ENCODE data around the gene RAB40B.

RAB40B gene

DNA sequence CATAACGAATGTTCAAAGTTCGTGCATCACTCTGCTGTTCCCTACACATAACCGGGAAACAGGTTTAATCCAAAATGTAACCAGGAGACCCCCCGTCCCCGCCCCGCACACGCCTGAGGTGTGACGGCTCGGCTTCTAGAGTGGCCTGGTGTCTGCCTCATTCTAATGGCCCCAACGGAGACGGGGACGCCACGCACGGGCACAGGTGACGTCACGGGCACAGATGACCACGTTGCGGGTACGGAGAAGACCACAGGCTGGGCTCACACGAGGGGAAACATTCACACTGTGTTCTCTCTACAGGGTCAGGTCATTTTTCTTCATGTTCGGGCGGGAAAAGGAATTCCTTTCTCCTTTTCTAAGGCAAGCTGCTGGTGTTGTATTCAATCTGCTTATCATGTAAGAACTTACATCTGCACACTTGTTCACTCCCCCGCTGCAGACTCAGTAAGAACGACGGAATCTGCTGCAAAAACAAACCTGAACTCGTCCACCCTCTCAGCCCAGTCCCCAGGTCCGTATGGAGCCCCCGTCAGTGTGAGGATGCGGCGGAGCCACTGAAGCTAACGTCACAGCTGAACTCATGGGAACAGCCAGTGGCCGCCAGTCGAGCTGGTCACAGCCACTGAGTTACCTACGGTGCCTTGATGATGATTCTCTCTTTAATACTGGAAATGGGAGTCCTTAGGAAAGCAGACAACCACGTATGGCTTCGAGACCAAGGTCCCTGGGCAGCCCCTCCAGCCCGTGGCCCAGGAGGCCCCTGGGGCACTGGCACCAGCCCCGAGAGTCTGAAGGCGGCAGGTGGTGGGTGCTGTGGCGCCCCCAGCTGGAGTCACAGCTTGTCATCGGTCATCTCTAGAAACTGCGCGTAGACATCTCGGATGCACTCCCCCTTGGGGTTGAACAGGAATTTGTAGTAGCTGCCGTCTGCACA lies 83.1 kb downstream of the RAB40B start:
- no peaks in the 10 kb centered on the region for H3K27me3 ChIP-seq (ENCODE audit: insufficient read depth, low read length)
- H3K79me1 ChIP-seq (ENCODE audit: low read length) = no peaks in the 10 kb centered on the region
- peaks cover 1% of the 10 kb centered on the region for H3K9me3 ChIP-seq (ENCODE audit: insufficient read depth, low read depth, low read length)
- no peak overlapping the region for H2AFZ ChIP-seq (ENCODE audit: insufficient read depth, low read length, poor library complexity)
- no peak overlapping the region for H3K4ac ChIP-seq (ENCODE audit: low read depth, low read length)
- H2BK12ac ChIP-seq (ENCODE audit: low read length) = no peak overlapping the region
- H4K8ac ChIP-seq (ENCODE audit: low read depth, low read length) = no peak overlapping the region
- H3K18ac ChIP-seq (ENCODE audit: low read length) = no peak overlapping the region
- H3K36me3 ChIP-seq (ENCODE audit: control insufficient read depth in 1 of 2, insufficient read depth in 2 of 2, low read length in 2 of 2) = peaks cover 56 to 59% of the 10 kb centered on the region in 2 experiments
- H3K27ac ChIP-seq (ENCODE audit: low read depth, low read length) = no peak overlapping the region
- H3K14ac ChIP-seq (ENCODE audit: low read length) = no peak overlapping the region
- no peaks in the 10 kb centered on the region for H3K79me2 ChIP-seq (ENCODE audit: control insufficient read depth, insufficient read depth, low read length, poor library complexity)
- H4K12ac ChIP-seq (ENCODE audit: low read depth, low read length) = no peak overlapping the region
- H3K23ac ChIP-seq (ENCODE audit: low read length) = no peak overlapping the region
- peaks cover 4 to 8% of the 10 kb centered on the region in 2 experiments for H3K4me1 ChIP-seq (ENCODE audit: control insufficient read depth in 1 of 2, insufficient read depth in 2 of 2, low read length in 2 of 2)
- no peak for DNase-seq
- no peak overlapping the region for H4K91ac ChIP-seq (ENCODE audit: low read depth, low read length)
- no peak overlapping the region for H3K4me3 ChIP-seq (ENCODE audit: low read depth, low read length)
- no peak overlapping the region for H2BK5ac ChIP-seq (ENCODE audit: low read depth, low read length, poor library complexity)
- no peak overlapping the region for H3K9ac ChIP-seq (ENCODE audit: low read length)
- no CpG with 5 or more reads among the region's 45 CpGs for WGBS (ENCODE audit: extremely low coverage, insufficient coverage, insufficient read length)
- no peak overlapping the region for H2BK120ac ChIP-seq (ENCODE audit: insufficient read depth, low read length, poor library complexity)
- H3K4me2 ChIP-seq (ENCODE audit: low read length) = no peak overlapping the region
- H2AK5ac ChIP-seq (ENCODE audit: low read length) = no peak overlapping the region

DNA sequence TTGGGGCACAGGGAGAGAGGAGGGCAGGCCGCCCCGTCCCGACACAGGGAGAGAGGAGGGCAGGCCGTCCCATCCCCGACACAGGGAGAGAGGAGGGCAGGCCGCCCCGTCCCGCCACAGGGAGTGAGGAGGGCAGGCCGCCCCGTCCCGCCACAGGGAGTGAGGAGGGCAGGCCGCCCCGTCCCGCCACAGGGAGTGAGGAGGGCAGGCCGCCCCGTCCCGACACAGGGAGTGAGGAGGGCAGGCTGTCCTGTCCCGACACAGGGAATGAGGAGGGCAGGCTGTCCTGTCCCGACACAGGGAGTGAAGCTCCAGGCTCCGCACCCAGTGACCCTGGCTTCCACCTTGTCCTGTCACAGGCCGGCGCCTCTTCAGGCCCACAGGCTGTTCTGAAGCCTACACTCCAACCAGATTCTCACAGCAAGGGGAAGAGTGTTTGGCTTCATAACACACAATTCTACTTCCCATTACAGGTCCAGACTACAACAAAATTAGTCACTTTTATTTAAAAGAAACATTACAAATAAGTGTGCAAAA lies 84.3 kb downstream of the RAB40B start:
- Histone ChIP-seq H3K9me3 (ENCODE audit: insufficient read depth, low read depth, low read length) (peaks cover 1% of the 10 kb centered on the region), H2BK5ac (ENCODE audit: low read depth, low read length, poor library complexity) (no peak overlapping the region), H3K79me1 (ENCODE audit: low read length) (no peaks in the 10 kb centered on the region), H3K4me2 (ENCODE audit: low read length) (no peak overlapping the region), H4K12ac (ENCODE audit: low read depth, low read length) (no peak overlapping the region), H3K4me1 (ENCODE audit: control insufficient read depth in 1 of 2, insufficient read depth in 2 of 2, low read length in 2 of 2) (peaks cover 4 to 8% of the 10 kb centered on the region in 2 experiments), H3K23ac (ENCODE audit: low read length) (no peak overlapping the region), H4K8ac (ENCODE audit: low read depth, low read length) (no peak overlapping the region), H4K91ac (ENCODE audit: low read depth, low read length) (no peak overlapping the region), H3K27me3 (ENCODE audit: insufficient read depth, low read length) (no peaks in the 10 kb centered on the region), H3K14ac (ENCODE audit: low read length) (no peak overlapping the region), H2AFZ (ENCODE audit: insufficient read depth, low read length, poor library complexity) (no peak overlapping the region), H3K36me3 (ENCODE audit: control insufficient read depth in 1 of 2, insufficient read depth in 2 of 2, low read length in 2 of 2) (peaks cover 51 to 52% of the 10 kb centered on the region in 2 experiments), H3K9ac (ENCODE audit: low read length) (no peak overlapping the region), H3K4ac (ENCODE audit: low read depth, low read length) (no peak overlapping the region), H3K4me3 (ENCODE audit: low read depth, low read length) (no peak overlapping the region), H3K27ac (ENCODE audit: low read depth, low read length) (no peak overlapping the region), H3K18ac (ENCODE audit: low read length) (no peak overlapping the region), H2AK5ac (ENCODE audit: low read length) (no peak overlapping the region), H3K79me2 (ENCODE audit: control insufficient read depth, insufficient read depth, low read length, poor library complexity) (no peaks in the 10 kb centered on the region), H2BK120ac (ENCODE audit: insufficient read depth, low read length, poor library complexity) (no peak overlapping the region), H2BK12ac (ENCODE audit: low read length) (no peak overlapping the region)
- no CpG with 5 or more reads among the region's 22 CpGs for WGBS (ENCODE audit: extremely low coverage, insufficient coverage, insufficient read length)
- no peak for DNase-seq

DNA sequence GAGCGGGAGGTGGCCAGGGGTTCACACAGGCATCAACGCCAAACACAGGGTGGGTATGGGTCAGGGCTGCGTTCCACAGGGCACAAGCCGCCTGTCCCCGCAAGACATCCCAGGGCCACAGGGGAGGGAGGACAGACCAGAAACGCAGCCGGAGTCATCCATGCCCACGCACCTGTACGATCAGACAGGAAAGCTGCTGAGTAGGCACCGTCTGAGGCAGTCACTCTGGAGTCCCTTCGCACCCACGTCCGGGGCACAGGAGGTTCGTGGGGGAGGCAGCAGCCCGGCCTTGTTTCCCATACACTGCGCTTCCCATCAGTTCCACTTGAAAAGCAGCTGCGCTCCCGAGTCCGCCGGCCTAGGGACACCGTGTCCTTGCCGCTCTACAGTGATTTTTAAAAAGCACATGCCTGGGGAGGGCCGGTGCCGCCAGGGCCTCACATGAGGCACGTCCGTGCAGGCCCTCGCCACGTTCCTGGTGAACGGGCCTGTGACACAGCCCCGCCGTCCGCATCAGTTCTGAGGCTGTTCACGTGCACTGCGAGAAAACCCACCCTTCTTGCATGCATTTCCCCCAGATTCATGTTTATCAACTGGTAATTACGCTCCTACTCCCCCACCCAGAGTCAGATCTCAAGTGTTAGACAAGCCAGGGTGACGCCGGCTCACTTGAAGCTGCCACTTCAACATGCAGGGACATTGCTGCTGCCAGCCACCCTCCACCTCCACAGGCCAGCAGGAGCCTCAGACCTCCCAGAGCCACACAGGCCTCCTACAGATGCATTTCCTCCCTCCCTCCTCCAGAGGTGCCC lies 85.0 kb downstream of the RAB40B start:
- H2BK12ac ChIP-seq (ENCODE audit: low read length) = no peak overlapping the region
- H3K9me3 ChIP-seq (ENCODE audit: insufficient read depth, low read depth, low read length) = peaks cover 1% of the 10 kb centered on the region
- H2AK5ac ChIP-seq (ENCODE audit: low read length) = no peak overlapping the region
- H3K23ac ChIP-seq (ENCODE audit: low read length) = no peak overlapping the region
- H3K79me2 ChIP-seq (ENCODE audit: control insufficient read depth, insufficient read depth, low read length, poor library complexity) = no peaks in the 10 kb centered on the region
- no peak overlapping the region for H3K18ac ChIP-seq (ENCODE audit: low read length)
- H3K4me1 ChIP-seq (ENCODE audit: control insufficient read depth in 1 of 2, insufficient read depth in 2 of 2, low read length in 2 of 2) = peaks cover 4 to 8% of the 10 kb centered on the region in 2 experiments
- no peak overlapping the region for H2BK120ac ChIP-seq (ENCODE audit: insufficient read depth, low read length, poor library complexity)
- no peak overlapping the region for H4K8ac ChIP-seq (ENCODE audit: low read depth, low read length)
- no peak overlapping the region for H3K14ac ChIP-seq (ENCODE audit: low read length)
- DNase-seq = peak in 1 of 2 donors; percentile 34
- peak overlapping the region; percentile 10 for H4K12ac ChIP-seq (ENCODE audit: low read depth, low read length)
- H3K27ac ChIP-seq (ENCODE audit: low read depth, low read length) = no peak overlapping the region
- no peak overlapping the region for H3K4me3 ChIP-seq (ENCODE audit: low read depth, low read length)
- H3K79me1 ChIP-seq (ENCODE audit: low read length) = no peaks in the 10 kb centered on the region
- H3K4me2 ChIP-seq (ENCODE audit: low read length) = no peak overlapping the region
- WGBS (ENCODE audit: extremely low coverage, insufficient coverage, insufficient read length) = no CpG with 5 or more reads among the region's 37 CpGs
- peaks cover 46% of the 10 kb centered on the region in 2 experiments for H3K36me3 ChIP-seq (ENCODE audit: control insufficient read depth in 1 of 2, insufficient read depth in 2 of 2, low read length in 2 of 2)
- no peak overlapping the region for H2BK5ac ChIP-seq (ENCODE audit: low read depth, low read length, poor library complexity)
- no peak overlapping the region for H3K4ac ChIP-seq (ENCODE audit: low read depth, low read length)
- H2AFZ ChIP-seq (ENCODE audit: insufficient read depth, low read length, poor library complexity) = no peak overlapping the region
- no peaks in the 10 kb centered on the region for H3K27me3 ChIP-seq (ENCODE audit: insufficient read depth, low read length)
- H3K9ac ChIP-seq (ENCODE audit: low read length) = peak overlapping the region; percentile 16
- no peak overlapping the region for H4K91ac ChIP-seq (ENCODE audit: low read depth, low read length)

All from trophoblast cell (in vitro differentiated cells and primary cell).